Immature natural killer cell (primary cell): ENCODE measurements around the gene SRI. TPM values are rescaled to one million over a fixed set of nuclear protein-coding genes. Genes with fewer than 3 reads are reported as not detected.
"Not testable (repeated sequence)": the region's sequence is repeated elsewhere in the genome, so short reads cannot be mapped to it uniquely, and the experiment has no call there.

ENCODE experiments used
- DNase-seq, 3 donors: peaks; one replicate each; pipeline ENCODE4 v3.0.0; 2022; ENCODE audit warnings: mixed read lengths in 1 of 3
- H3K27ac Mint-ChIP-seq, 6 donors: one replicate each; pipeline ENCODE4 v1.8.0; 2020; ENCODE audit warnings: mixed read lengths in 6 of 6, mild to moderate bottlenecking in 5 of 6, inconsistent platforms in 4 of 6, moderate library complexity in 3 of 6
- H3K27me3 Mint-ChIP-seq, 3 donors: one replicate each; pipeline ENCODE4 v1.8.0; 2020 to 2021; ENCODE audit warnings: low read depth in 3 of 3, mild to moderate bottlenecking in 3 of 3, mixed read lengths in 3 of 3, moderate library complexity in 3 of 3, inconsistent platforms in 1 of 3
- H3K36me3 Mint-ChIP-seq, 3 donors: one replicate each; pipeline ENCODE4 v1.8.0; 2020; ENCODE audit warnings: mixed read lengths in 3 of 3, inconsistent platforms in 2 of 3, mild to moderate bottlenecking in 2 of 3
- H3K4me1 Mint-ChIP-seq, 2 donors: one replicate each; pipeline ENCODE4 v1.8.0; 2020; ENCODE audit warnings: inconsistent platforms in 2 of 2, mild to moderate bottlenecking in 2 of 2, mixed read lengths in 2 of 2, moderate library complexity in 1 of 2
- H3K4me3 Mint-ChIP-seq, 5 donors: one replicate each; pipeline ENCODE4 v1.8.0; 2020; ENCODE audit warnings: mild to moderate bottlenecking in 5 of 5, mixed read lengths in 5 of 5, inconsistent platforms in 3 of 5, moderate library complexity in 3 of 5
- H3K9me3 Mint-ChIP-seq, 6 donors: one replicate each; pipeline ENCODE4 v1.8.0; 2020; ENCODE audit warnings: mild to moderate bottlenecking in 6 of 6, mixed read lengths in 6 of 6, inconsistent platforms in 4 of 6, moderate library complexity in 3 of 6
- polyA plus RNA-seq, 3 donors: library from polyadenylated mRNA; unstranded; fragments of 300-500 nt; fragmentation: Illumina TruSeq; gene quantifications; one replicate each; pipeline ENCODE4 v1.2.3, GENCODE V29; 2021

The SRI gene, protein sequence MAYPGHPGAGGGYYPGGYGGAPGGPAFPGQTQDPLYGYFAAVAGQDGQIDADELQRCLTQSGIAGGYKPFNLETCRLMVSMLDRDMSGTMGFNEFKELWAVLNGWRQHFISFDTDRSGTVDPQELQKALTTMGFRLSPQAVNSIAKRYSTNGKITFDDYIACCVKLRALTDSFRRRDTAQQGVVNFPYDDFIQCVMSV
- polyA plus RNA-seq, result 100 to 1,000 TPM; 234 to 331 (median 297) TPM

DNA sequence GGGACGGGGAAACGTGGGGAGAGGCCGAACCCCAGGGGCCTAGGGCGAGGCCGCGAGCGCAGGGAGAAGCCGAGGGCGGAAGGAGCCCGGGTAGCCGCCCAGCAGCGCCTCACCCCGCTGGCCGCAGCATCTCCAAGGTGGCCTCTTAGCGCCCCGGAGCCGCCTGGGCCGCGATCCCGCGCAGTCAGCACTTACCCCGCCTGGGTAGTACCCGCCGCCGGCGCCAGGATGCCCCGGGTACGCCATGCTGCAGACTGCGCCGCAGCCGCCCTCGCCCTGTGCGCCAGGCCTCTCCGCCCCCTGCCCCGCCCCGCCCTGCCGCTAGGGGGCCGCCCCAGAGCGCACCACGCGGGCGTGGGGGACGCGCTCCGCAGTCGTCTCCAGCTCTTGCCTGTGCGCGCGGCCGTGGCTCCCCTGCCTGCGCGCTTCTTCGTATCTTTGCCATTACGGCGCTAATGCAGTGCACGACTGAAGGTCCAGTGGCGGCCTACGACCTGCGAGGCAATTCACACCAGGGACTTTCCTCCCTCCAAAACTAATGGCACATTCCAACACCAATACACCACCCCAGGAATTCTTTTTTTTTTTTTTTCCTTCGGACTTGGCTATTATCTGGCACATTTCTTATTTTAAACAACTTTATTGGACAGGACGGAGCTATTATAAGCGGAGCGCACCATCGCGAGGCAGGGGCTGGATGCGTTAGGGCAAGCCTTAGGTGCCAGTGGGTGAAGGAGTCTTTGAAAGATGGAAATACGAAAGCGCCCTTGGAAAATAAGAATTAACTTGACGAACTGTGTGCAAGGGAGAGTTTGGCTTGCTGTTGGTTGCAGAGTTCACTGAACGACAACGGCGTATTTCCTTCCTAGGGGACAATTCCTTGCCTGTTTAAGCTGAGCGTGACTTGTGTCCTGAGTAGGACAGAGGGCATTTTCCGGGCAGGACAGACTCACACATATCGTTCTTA, at the start of gene SRI:
Gene SRI, minus strand, starts transcription at position 258 of the 967 bp plus-strand sequence. Its CDS starts 12 bp downstream, at position 246.
- H3K4me1 Mint-ChIP-seq, result peaks cover 41 to 50% of the 10 kb centered on the region in 2 donors
- DNase-seq, result peak; percentile 90 to 92 (median 92)
- peaks cover 0 to 9% (median 0%) of the 10 kb centered on the region in 3 donors for H3K36me3 Mint-ChIP-seq
- peak within 1 kb of the TSS; percentile 88 to 98 (median 96) for H3K27ac Mint-ChIP-seq
- H3K4me3 Mint-ChIP-seq, result peak within 1 kb of the TSS; percentile 96 to 99 (median 98)
- peaks cover 0 to 2% (median 0%) of the 10 kb centered on the region in 3 donors for H3K27me3 Mint-ChIP-seq
- no peaks in the 10 kb centered on the region for H3K9me3 Mint-ChIP-seq

DNA sequence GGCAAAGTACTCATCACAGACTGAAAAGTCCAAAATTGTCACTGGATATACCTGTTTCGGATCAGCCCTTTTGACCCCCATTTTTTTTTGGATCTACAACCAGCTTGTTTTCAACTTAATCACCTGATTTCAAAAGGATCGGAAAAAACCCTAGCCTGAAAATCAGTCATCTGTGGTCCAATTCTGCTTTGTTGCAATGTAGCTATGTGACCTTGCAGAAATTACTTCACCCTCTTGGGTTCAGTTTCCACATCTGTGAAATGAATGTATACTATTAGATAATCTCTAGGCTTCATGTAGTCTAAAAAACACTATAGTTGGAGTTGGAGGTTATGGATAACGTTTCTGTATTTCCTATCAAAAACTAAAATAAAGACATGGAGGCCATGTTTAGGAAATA, 49.7 kb upstream of the SRI start:
- no peak overlapping the region for H3K4me3 Mint-ChIP-seq
- no peak for DNase-seq
- H3K4me1 Mint-ChIP-seq, result no peaks in the 10 kb centered on the region
- H3K27me3 Mint-ChIP-seq, result peaks cover 0 to 11% (median 0%) of the 10 kb centered on the region in 3 donors
- H3K27ac Mint-ChIP-seq, result no peak overlapping the region
- no peaks in the 10 kb centered on the region for H3K36me3 Mint-ChIP-seq
- no peaks in the 10 kb centered on the region for H3K9me3 Mint-ChIP-seq

DNA sequence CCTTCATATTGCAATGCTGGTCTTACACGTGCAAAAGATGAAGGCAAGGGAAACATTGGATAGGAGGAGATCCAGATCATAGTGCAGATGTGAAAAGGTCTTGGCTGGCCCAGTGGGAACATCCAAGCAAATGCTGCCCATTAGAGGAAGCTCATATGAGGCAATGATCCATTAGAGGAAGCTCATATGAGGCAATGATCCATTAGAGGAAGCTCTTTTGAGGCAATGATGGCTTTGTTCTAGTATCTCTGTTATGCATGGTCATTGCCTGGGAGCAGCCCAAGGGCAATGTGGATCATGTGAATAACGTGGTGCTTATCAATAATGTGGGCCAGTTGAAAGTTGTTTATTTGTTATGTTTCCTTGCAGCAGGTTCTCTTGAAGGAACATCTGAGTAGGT, 49.0 kb upstream of the SRI start:
- DNase-seq, result no peak
- Mint-ChIP-seq H3K27ac (no peak overlapping the region), H3K27me3 (peaks cover 0 to 14% (median 0%) of the 10 kb centered on the region in 3 donors), H3K36me3 (no peaks in the 10 kb centered on the region), H3K4me3 (no peak overlapping the region), H3K4me1 (no peaks in the 10 kb centered on the region), H3K9me3 (no peaks in the 10 kb centered on the region)

DNA sequence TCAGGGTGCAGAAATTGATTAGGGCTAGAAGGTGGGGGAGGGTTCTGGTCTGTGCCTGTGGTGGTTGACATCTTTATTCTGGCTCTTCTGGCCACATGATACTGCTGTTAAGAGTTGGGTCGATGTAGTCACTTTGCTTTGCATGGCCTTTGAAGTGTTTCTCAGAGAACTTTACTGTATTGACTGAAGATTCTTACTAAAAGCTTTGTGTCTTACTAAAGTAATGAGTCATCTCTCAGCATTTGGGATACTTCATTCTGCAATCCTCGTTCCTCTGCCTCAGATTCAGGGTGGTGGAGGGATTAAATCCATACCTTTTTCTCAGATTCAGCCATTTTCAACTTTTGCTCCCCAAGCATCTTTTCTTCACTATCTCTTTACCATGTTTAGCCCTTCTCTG, 48.2 kb upstream of the SRI start:
- peaks cover 0 to 14% (median 0%) of the 10 kb centered on the region in 3 donors for H3K27me3 Mint-ChIP-seq
- DNase-seq, result no peak
- no peaks in the 10 kb centered on the region for H3K36me3 Mint-ChIP-seq
- no peak overlapping the region for H3K4me3 Mint-ChIP-seq
- no peaks in the 10 kb centered on the region for H3K4me1 Mint-ChIP-seq
- no peak overlapping the region for H3K27ac Mint-ChIP-seq
- no peaks in the 10 kb centered on the region for H3K9me3 Mint-ChIP-seq

DNA sequence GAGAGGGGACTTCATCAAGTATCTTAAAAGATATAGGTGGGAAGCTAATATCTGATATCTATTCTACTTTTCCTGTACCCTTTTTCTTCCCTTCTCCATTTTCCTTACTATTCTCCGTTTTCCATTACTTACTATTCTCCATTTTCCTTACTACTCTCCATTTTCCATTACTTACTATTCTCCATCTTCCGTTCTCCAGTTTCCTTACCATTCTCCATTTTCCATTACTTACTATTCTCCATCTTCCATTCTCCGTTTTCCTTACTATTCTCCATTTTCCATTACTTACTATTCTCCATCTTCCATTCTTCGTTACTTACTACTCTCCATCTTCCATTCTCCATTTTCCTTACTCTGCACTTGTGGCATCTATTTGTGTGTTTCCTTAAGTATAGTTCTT, 47.6 kb upstream of the SRI start:
- no peaks in the 10 kb centered on the region for H3K36me3 Mint-ChIP-seq

DNA sequence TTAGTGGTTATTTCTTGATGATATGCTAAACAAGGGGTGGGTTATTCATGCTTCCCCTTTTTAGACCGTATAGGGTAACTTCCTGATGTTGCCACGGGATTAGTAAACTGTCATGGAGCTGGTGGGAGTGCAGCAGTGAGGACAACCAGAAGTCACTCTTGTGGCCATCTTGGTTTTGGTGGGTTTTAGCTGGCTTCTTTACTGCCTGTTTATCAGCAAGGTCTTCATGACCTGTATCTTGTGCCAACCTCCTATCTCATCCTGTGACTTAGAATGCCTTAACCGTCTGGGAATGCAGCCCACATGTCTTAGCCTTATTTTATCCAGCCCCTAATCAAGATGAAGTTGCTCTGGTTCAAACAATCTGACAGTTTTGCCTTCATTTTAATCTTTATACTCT, 45.1 kb upstream of the SRI start:
- H3K9me3 Mint-ChIP-seq, H3K4me1 Mint-ChIP-seq, H3K36me3 Mint-ChIP-seq, H3K4me3 Mint-ChIP-seq, H3K27ac Mint-ChIP-seq, DNase-seq: not testable (repeated sequence)
- peaks cover 0 to 14% (median 2%) of the 10 kb centered on the region in 3 donors for H3K27me3 Mint-ChIP-seq

More for the DNA sequence above, 47.6 kb upstream of the SRI start:
- no peak overlapping the region for H3K4me3 Mint-ChIP-seq
- peaks cover 0 to 14% (median 0%) of the 10 kb centered on the region in 3 donors for H3K27me3 Mint-ChIP-seq
- peaks cover 0 to 2% (median 0%) of the 10 kb centered on the region in 6 donors for H3K9me3 Mint-ChIP-seq
- no peak for DNase-seq
- no peaks in the 10 kb centered on the region for H3K4me1 Mint-ChIP-seq
- no peak overlapping the region for H3K27ac Mint-ChIP-seq

DNA sequence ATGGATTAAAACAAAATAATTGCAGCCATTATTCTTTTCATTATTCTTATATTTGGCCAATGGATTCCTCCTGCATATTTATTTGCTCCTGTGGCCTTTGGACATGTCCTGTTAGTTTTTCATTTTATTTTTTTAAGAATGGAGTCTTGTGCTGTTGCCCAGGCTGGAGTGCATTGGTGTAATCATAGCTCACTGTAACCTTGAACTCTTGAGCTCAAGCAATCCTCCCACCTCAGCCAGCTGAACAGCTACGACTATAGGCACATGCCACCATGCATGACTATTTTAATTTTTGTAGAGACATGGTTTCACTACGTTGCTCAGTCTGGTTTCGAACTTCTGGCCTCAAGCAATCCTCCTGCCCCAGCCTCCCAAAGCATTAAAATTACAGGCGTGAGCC, 42.7 kb upstream of the SRI start:
- no peak overlapping the region for H3K27ac Mint-ChIP-seq
- H3K9me3 Mint-ChIP-seq, result peaks cover 0 to 2% (median 0%) of the 10 kb centered on the region in 6 donors
- H3K27me3 Mint-ChIP-seq, result peaks cover 0 to 10% (median 5%) of the 10 kb centered on the region in 3 donors
- H3K4me3 Mint-ChIP-seq, result no peak overlapping the region
- no peaks in the 10 kb centered on the region for H3K36me3 Mint-ChIP-seq
- DNase-seq, result no peak
- H3K4me1 Mint-ChIP-seq, result no peaks in the 10 kb centered on the region

DNA sequence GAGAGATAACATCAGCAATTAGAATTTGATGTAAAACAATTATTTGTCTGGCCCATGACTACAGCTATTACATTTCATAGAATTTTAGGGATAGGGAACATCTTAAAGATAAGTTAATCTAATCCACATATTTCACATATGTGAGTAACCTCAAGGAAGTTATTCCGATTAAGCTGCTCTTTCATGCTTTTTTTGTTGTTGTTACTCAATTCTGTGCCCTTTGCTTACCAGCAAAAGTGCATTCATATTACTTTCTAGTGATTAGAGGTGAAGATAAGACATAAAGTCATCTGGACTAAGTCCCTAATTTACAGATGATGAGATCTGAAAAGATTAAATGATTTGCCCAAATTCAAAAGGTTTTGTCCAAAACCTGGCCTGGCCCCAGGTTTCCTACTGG, 40.9 kb upstream of the SRI start:
- Mint-ChIP-seq H3K27ac (no peak overlapping the region), H3K27me3 (peaks cover 0 to 8% (median 5%) of the 10 kb centered on the region in 3 donors), H3K4me1 (no peaks in the 10 kb centered on the region), H3K4me3 (no peak overlapping the region), H3K9me3 (peaks cover 0 to 5% (median 0%) of the 10 kb centered on the region in 6 donors), H3K36me3 (no peaks in the 10 kb centered on the region)
- no peak for DNase-seq

DNA sequence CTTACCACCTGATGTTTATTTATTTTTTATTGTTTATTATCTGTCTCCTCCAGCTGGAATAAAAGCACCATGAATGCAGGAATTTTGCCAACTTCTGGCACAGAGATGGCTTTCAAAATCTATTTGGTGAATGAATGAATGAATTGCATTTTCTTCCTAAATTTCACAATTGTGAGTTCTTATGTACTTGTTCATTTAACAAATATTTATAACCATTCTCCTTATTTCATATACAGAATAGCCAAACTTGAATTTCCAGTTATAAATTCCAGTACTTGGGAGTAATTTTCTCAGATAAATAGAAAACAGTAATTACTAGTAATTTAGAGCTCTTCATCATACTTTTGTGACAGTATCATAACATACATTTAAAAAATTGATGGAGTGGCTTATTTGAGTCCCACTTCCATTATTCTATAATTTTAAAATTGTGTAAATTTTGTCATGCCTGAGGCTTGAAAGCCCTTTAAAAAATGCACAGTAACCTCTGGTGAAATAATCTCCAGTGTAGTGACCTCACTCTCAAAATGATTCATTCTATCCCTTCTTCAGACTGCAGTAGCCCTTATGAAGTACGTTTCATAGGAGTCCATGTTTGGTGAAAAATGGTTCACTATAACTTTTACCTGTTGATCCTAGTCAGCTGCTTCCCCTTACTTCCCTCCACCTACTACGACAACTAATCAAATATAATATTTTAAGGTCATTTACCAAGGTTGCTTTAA, 40.0 kb upstream of the SRI start:
- Mint-ChIP-seq H3K4me1 (no peaks in the 10 kb centered on the region), H3K27ac (no peak overlapping the region), H3K4me3 (no peak overlapping the region), H3K27me3 (peaks cover 0 to 6% (median 5%) of the 10 kb centered on the region in 3 donors), H3K9me3 (peaks cover 0 to 6% (median 0%) of the 10 kb centered on the region in 6 donors), H3K36me3 (no peaks in the 10 kb centered on the region)
- DNase-seq, result no peak

DNA sequence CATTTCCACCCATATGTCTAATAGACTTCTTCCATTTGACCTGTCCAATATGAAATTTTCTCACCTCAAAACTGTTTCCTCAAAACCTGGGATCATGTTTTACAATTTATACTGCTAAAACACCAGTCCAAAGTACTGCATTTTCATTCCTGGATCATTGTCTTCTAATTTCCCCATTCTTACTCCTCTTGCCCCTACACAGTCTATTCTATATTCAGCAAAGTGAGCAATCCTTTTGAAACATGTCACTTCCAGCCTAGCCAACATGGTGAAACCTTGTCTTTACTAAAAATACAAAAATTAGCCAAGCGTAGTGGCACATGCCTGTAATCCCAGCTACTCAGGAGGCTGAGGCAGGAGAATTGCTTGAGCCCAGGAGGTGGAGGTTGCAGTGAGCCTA, 38.5 kb upstream of the SRI start:
- H3K4me3 Mint-ChIP-seq, H3K27me3 Mint-ChIP-seq, H3K36me3 Mint-ChIP-seq, H3K27ac Mint-ChIP-seq, DNase-seq, H3K4me1 Mint-ChIP-seq: not testable (repeated sequence)
- H3K9me3 Mint-ChIP-seq, result peaks cover 4 to 15% (median 13%) of the 10 kb centered on the region in 6 donors

DNA sequence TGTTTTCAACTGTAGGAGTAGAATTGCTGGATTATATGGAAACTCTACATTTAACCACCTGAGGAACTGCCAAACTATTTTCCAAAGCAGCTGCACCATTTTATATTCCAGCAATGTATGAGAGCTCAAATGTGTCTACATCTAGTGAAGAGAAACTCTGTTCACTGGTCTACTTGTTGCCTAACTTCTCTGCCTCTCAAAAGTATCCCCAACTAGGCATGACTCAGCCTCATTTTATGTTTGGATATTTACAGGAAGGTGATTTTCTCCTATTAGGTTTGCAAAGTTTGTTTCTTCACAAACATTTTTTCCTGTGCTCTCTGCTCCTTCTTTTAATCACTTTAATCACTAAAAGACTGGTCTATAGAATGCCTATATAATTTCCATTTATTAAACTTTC, 37.1 kb upstream of the SRI start:
- H3K36me3 Mint-ChIP-seq, result peaks cover 0 to 9% (median 0%) of the 10 kb centered on the region in 3 donors
- peaks cover 4 to 17% (median 14%) of the 10 kb centered on the region in 6 donors for H3K9me3 Mint-ChIP-seq
- H3K4me1 Mint-ChIP-seq, result no peaks in the 10 kb centered on the region
- peaks cover 0 to 5% (median 4%) of the 10 kb centered on the region in 3 donors for H3K27me3 Mint-ChIP-seq
- H3K27ac Mint-ChIP-seq, result no peak overlapping the region
- no peak overlapping the region for H3K4me3 Mint-ChIP-seq
- DNase-seq, result no peak

DNA sequence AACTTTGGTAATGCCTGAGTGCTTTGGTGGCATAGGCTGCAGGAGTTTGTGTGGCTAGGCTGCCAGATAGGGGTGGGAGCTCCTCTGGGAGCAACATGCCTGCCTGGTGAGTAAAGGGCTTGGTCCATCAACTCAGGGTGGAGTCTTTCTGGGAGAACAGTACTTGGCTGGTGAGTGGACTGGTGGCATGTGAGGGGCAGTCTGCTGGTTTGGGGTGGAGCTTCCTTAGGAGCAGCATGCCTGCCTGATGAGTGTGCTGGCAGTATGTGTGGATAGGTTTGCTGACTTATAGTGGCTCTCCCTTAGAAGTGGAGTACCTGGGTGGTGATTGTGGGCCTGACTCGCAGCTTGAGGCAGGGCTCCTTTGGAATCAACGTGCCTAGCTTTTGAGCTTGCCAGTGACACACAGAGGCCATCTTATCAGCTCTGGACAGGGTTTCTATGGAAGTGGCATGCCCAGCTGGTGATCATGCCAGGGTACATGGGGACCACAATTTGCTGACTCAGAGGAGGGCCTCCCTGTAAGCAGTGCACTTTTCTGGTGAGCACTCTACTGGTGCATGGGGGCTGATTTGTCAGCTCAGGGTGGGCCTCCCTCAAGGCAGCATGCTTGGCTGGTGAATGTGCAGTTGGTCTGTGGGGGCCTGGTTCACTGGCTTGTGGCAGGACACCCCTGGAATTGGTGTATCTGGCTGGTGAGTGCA, 35.0 kb upstream of the SRI start:
- Mint-ChIP-seq H3K27me3 (peaks cover 0 to 5% (median 1%) of the 10 kb centered on the region in 3 donors), H3K4me3 (no peak overlapping the region), H3K27ac (no peak overlapping the region), H3K4me1 (no peaks in the 10 kb centered on the region), H3K9me3 (peaks cover 4 to 17% (median 14%) of the 10 kb centered on the region in 6 donors), H3K36me3 (peaks cover 0 to 9% (median 0%) of the 10 kb centered on the region in 3 donors)
- no peak for DNase-seq

DNA sequence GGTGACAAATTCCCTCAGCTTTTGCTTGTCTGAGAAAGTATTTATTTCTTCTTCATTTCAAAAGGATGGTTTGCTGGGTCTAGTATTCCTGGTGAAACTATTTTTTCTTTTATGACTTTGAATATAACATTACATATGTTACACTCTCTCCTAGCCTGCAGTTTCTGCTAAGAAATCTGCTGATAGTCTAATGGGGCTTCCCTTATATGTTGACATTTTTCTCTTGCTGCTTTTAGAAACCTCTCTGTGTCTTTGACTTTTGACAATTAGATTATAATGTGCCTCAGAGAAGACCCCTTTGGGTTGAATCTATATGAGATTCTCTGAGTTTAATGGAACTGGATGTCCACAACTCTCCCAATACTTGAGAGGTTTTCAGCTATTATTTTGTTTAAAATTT, 33.8 kb upstream of the SRI start:
- H3K9me3 Mint-ChIP-seq, result peaks cover 4 to 17% (median 14%) of the 10 kb centered on the region in 6 donors
- peaks cover 0 to 9% (median 0%) of the 10 kb centered on the region in 3 donors for H3K36me3 Mint-ChIP-seq
- H3K27ac Mint-ChIP-seq, result no peak overlapping the region
- no peaks in the 10 kb centered on the region for H3K4me1 Mint-ChIP-seq
- H3K27me3 Mint-ChIP-seq, result peaks cover 0 to 6% (median 0%) of the 10 kb centered on the region in 3 donors
- no peak for DNase-seq
- H3K4me3 Mint-ChIP-seq, result no peak overlapping the region
